Measurements from ENCODE around the gene MARF1. TPM values are rescaled to one million over a fixed set of nuclear protein-coding genes. Genes with fewer than 3 reads are reported as not detected.

Gene MARF1
- total RNA-seq, 2 donors from 2014 or later = 53.0 to 71.6 TPM

DNA sequence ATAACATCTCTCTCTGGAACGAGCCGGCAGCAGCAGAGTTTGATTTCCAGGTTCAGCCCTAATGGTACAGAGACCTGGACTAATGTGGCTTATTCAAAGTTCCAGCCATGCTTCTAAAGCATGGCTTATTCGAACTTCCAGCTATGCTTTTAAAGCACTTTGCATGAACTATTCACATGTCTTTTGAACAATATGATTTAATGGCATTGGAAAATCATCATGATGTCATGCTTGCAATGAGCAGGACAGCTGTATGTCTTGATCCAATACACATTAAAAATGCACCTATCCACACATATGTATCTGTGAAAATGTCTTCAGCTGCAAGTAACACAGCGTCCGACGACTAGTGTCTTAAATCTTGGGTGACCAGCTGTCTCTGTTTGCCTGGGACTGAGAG is 85.7 kb downstream of the MARF1 start:
- TF ChIP-seq CTCF (IDR thresholded peaks at IDR 0.05) = no peak
- no peaks in the 10 kb centered on the region for H3K27me3 ChIP-seq
- intact Hi-C loops (cut with DNase I) = no loop called here

DNA sequence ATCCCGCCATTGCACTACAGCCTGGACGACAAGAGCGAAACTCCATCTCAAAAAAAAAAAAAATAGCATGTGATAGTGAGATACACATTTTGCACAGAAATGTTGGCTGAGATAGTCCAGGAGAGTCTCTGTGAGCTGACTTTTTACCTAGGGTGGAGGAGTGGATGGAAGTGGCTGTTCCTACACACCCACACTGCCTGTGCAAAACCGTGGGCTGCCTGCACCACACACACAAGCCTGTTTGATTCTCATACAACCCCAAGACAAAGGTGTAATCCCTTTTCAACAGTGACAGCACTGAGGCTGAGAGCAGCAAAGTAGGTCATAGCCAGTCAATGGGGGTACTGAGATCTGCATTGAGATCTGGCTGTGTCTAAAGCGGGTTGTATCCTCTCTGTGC is 86.8 kb downstream of the MARF1 start:
- DNase-seq = no peak

More for the DNA sequence above, 85.7 kb downstream of the MARF1 start:
- DNase-seq = no peak
- no peak overlapping the region for H3K27ac ChIP-seq
- no peaks in the 10 kb centered on the region for H3K4me1 ChIP-seq
- H3K9ac ChIP-seq (ENCODE audit: low read depth in 2 of 2, low read length in 2 of 2) = no peak overlapping the region
- H3K36me3 ChIP-seq = no peaks in the 10 kb centered on the region
- no peaks in the 10 kb centered on the region for H3K9me3 ChIP-seq
- H3K4me3 ChIP-seq = no peak overlapping the region

DNA sequence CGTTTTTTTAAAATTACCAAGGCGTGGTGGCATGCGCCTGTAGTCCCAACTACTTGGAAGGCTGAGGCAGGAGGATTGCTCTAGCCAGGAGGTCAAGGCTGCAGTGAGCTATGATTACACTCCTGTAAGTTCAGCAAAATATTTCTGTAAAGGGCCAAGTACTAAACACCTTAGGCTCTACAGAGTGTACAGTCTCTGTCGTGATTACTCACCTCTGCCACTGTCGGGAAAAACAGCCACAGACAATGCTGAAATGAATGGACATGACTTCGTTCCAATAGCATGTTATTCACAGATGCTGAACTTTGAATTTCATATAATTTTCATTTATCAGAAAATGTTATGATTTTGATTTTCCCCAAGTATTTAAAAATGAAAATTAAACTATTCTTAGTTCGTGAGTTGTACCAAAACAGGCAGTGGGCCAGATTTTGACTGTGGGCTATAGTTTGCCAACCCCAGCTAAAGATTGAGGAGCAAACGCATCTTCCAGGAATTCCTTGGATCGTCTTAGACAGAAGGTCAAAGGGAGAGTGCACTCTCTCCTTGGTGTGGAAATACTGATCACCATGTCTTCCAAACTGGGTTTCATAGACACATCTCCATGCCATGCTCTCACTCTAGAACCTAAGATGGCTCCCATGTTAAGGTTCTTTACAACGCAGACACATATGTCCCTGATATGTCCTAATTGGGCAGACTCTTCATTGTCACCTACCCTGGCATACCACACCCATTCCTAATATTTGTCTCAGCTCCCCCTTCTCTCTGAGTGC is 89.5 kb downstream of the MARF1 start:
- H3K9ac ChIP-seq (ENCODE audit: low read depth in 2 of 2, low read length in 2 of 2) = no peak overlapping the region
- intact Hi-C loops (cut with DNase I) = no loop called here
- TF ChIP-seq CTCF (IDR thresholded peaks at IDR 0.05) = no peak

More for the DNA sequence above, 86.8 kb downstream of the MARF1 start:
- H3K36me3 ChIP-seq = no peaks in the 10 kb centered on the region
- H3K27ac ChIP-seq = no peak overlapping the region
- H3K4me3 ChIP-seq = no peak overlapping the region
- H3K9ac ChIP-seq (ENCODE audit: low read depth in 2 of 2, low read length in 2 of 2) = no peak overlapping the region
- no peaks in the 10 kb centered on the region for H3K4me1 ChIP-seq
- TF ChIP-seq CTCF (IDR thresholded peaks at IDR 0.05) = no peak
- no peaks in the 10 kb centered on the region for H3K9me3 ChIP-seq
- no peaks in the 10 kb centered on the region for H3K27me3 ChIP-seq
- intact Hi-C loops (cut with DNase I) = no loop called here

DNA sequence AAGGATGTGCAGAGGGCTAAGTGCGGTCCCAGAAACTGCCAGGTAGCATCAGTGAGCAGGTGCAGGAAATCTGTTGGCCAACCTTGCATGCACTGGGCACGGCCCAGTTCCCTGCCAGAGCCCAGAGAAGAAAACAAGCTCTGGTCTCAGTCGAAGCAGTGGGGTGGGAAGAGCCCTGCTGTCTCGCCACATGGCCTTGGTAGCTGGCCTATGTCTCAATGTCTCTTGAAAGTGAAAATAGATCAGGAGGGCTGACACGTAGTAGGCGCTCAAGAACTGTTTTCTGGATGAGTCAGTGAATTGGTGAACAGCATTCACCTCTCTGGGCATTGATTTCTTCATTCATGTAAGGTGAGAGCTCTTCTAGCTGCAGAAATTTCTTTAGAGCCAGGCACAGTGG is 90.4 kb downstream of the MARF1 start:
- H3K9ac ChIP-seq (ENCODE audit: low read depth in 2 of 2, low read length in 2 of 2) = no peak overlapping the region
- no peak for DNase-seq
- TF ChIP-seq CTCF (IDR thresholded peaks at IDR 0.05) = no peak
- intact Hi-C loops (cut with DNase I) = no loop called here
- no peak overlapping the region for H3K4me3 ChIP-seq
- no peaks in the 10 kb centered on the region for H3K9me3 ChIP-seq
- H3K27me3 ChIP-seq = no peaks in the 10 kb centered on the region
- H3K4me1 ChIP-seq = no peaks in the 10 kb centered on the region
- no peak overlapping the region for H3K27ac ChIP-seq
- no peaks in the 10 kb centered on the region for H3K36me3 ChIP-seq

More for the DNA sequence above, 89.5 kb downstream of the MARF1 start:
- DNase-seq = no peak
- no peaks in the 10 kb centered on the region for H3K36me3 ChIP-seq
- H3K9me3 ChIP-seq = no peaks in the 10 kb centered on the region
- H3K4me1 ChIP-seq = no peaks in the 10 kb centered on the region
- no peak overlapping the region for H3K4me3 ChIP-seq
- no peak overlapping the region for H3K27ac ChIP-seq
- H3K27me3 ChIP-seq = no peaks in the 10 kb centered on the region

- Histone ChIP-seq H3K9me3 (no peaks in the 10 kb centered on the region), H3K4me1 (no peaks in the 10 kb centered on the region), H3K9ac (ENCODE audit: low read depth in 2 of 2, low read length in 2 of 2) (no peak overlapping the region), H3K4me3 (no peak overlapping the region), H3K27ac (no peak overlapping the region), H3K27me3 (no peaks in the 10 kb centered on the region), H3K36me3 (no peaks in the 10 kb centered on the region)
- intact Hi-C loops (cut with DNase I) = no loop called here
- DNase-seq = no peak
- no peak for TF ChIP-seq CTCF (IDR thresholded peaks at IDR 0.05)
These were observed 94.5 kb downstream of the MARF1 start for GRCh38 chr16:15548482-15548891.
